Lung (tissue), 13 donors: Measurements from ENCODE around the gene NDUFS3. TPM values are rescaled to one million over a fixed set of nuclear protein-coding genes. Genes with fewer than 3 reads are reported as not detected.

Experiments used
- ATAC-seq: fragments of 200-7000 bp; cut with Tn5 transposase; one replicate; pipeline ENCODE4 v1.9.1; 2020; ENCODE audit warnings: moderate number of reproducible peaks; ENCODE audit not compliant: insufficient read depth, low FRiP score
- DNase-seq, 3 donors: peaks; one replicate each; pipeline ENCODE4 v3.0.0-alpha.2; 2013 to 2017
- H3K27ac ChIP-seq, 2 donors: one replicate each; pipeline ENCODE4 v1.5.1; 2013; ENCODE audit warnings: mild to moderate bottlenecking in 2 of 2, moderate library complexity in 2 of 2, control low read depth in 1 of 2, inconsistent platforms in 1 of 2, low read depth in 1 of 2, low read length in 1 of 2
- H3K27me3 ChIP-seq, 3 donors: one replicate each; pipeline ENCODE4 v1.5.1; 2013; ENCODE audit warnings: low read length in 2 of 3; ENCODE audit not compliant: control insufficient read depth in 3 of 3, insufficient read depth in 3 of 3
- H3K36me3 ChIP-seq, 4 donors: one replicate each; pipeline ENCODE4 v1.5.1; 2013; ENCODE audit warnings: low read length in 4 of 4, mild to moderate bottlenecking in 1 of 4, moderate library complexity in 1 of 4; ENCODE audit not compliant: control insufficient read depth in 4 of 4, insufficient read depth in 4 of 4
- H3K4me1 ChIP-seq, 5 donors: one replicate each; pipeline ENCODE4 v1.5.1; 2013; ENCODE audit warnings: low read length in 5 of 5, mild to moderate bottlenecking in 2 of 5, moderate library complexity in 1 of 5; ENCODE audit not compliant: control insufficient read depth in 5 of 5, insufficient read depth in 5 of 5
- H3K4me3 ChIP-seq: one replicate; pipeline ENCODE4 v1.5.1; 2013; ENCODE audit warnings: mild to moderate bottlenecking, control low read depth, moderate library complexity
- H3K9ac ChIP-seq, 2 donors: one replicate each; pipeline ENCODE4 v1.5.1; 2013; ENCODE audit warnings: low read length in 2 of 2, control low read depth in 1 of 2; ENCODE audit not compliant: insufficient read depth in 1 of 2
- H3K9me3 ChIP-seq, 4 donors: one replicate each; pipeline ENCODE4 v1.5.1; 2013; ENCODE audit warnings: low read length in 3 of 4, mild to moderate bottlenecking in 1 of 4, moderate library complexity in 1 of 4; ENCODE audit not compliant: control insufficient read depth in 4 of 4, insufficient read depth in 3 of 4
- WGBS, 2 donors: extraction: QIAGEN DNeasy Blood & Tissue Kit; methylation state at CpG; one replicate each; pipeline ENCODE4 v1.1.7; 2013; 5-methylcytosine and 5-hydroxymethylcytosine counted together
- polyA plus RNA-seq, 2 donors: library from polyadenylated mRNA; stranded (reverse); fragments of 200-250 nt; gene quantifications; one replicate each; pipeline ENCODE4 v1.2.1, GENCODE V29; 2013
- small RNA-seq: library from RNA; depleted of rRNA; stranded (forward); fragments of <200 nt; gene quantifications from one replicate; pipeline ENCODE3, GENCODE V24; 2014; ENCODE audit warnings: low replicate concordance
- total RNA-seq, 2 donors: library from RNA; depleted of rRNA in 1 of 2; stranded (reverse); fragments of >200 nt in 1 of 2; gene quantifications; one replicate each; pipeline ENCODE4 v1.2.1, GENCODE V29; 2014 to 2021
- TF ChIP-seq, protein P1 (sequence below): IDR thresholded peaks from 2 replicates; pipeline ENCODE4 v1.5.1; 2012; ENCODE audit warnings: mild to moderate bottlenecking; ENCODE audit errors: control extremely low read depth, extremely low read depth
- donor health status: control.
- donor health status: control.
- donor health status: Bipolar disorder and iron deficiency.
- donor health status: healthy.
- donor health status: DM: yes; HTN: yes; CAD: no.

NDUFS3 gene
- total and polyA plus RNA-seq, 4 donors = 32.2 to 168 (median 90.0) TPM

DNA sequence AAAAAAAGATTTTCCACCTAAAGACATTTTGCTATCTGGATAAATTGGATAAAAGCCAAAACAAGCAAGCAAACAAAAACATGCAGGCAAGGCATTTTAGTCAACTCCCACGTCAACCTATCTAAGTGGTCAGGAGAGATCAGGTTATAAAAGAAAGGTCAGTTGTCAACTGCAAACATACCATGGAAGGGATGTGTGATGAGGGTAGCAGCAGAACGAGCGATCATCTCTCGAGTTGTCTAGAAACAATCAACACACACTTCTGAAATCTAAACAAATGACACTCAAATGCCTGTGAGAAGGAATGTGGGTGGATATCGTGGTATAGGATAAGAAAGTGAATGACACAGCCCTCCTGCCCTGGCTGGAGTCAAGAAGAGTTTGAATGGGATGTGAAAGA is 52.6 kb downstream of the NDUFS3 start:
- no peak overlapping the region for H3K4me3 ChIP-seq
- no peaks in the 10 kb centered on the region for H3K4me1 ChIP-seq
- H3K9me3 ChIP-seq = no peaks in the 10 kb centered on the region
- TF ChIP-seq, protein P1, sequence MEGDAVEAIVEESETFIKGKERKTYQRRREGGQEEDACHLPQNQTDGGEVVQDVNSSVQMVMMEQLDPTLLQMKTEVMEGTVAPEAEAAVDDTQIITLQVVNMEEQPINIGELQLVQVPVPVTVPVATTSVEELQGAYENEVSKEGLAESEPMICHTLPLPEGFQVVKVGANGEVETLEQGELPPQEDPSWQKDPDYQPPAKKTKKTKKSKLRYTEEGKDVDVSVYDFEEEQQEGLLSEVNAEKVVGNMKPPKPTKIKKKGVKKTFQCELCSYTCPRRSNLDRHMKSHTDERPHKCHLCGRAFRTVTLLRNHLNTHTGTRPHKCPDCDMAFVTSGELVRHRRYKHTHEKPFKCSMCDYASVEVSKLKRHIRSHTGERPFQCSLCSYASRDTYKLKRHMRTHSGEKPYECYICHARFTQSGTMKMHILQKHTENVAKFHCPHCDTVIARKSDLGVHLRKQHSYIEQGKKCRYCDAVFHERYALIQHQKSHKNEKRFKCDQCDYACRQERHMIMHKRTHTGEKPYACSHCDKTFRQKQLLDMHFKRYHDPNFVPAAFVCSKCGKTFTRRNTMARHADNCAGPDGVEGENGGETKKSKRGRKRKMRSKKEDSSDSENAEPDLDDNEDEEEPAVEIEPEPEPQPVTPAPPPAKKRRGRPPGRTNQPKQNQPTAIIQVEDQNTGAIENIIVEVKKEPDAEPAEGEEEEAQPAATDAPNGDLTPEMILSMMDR = no peak
- no peak for ATAC-seq
- peaks cover 16 to 48% (median 29%) of the 10 kb centered on the region in 4 donors for H3K36me3 ChIP-seq
- no peaks in the 10 kb centered on the region for H3K27me3 ChIP-seq
- no peak overlapping the region for H3K9ac ChIP-seq
- DNase-seq = no peak
- WGBS, 2 donors = 60 to 71% methylated on average over 5 of the region's 5 CpGs
- H3K27ac ChIP-seq = no peak overlapping the region

Small RNA genes lying within 50 kb of the gene (small RNA-seq; reads per million reads assigned to genes)
- not detected for gene RN7SL652P
- gene RNU5E-10P = 0.06 reads per million

Other genes starting within 250 kb of the NDUFS3 start
- gene MYBPC3, start 226.4 kb upstream of the NDUFS3 start, total RNA-seq = 1 to 10 TPM; 1.0 to 1.1 TPM
- gene MYBPC3, start 226.4 kb upstream of the NDUFS3 start, polyA plus RNA-seq = 1 to 10 TPM in 1 of 2 donors, under 1 TPM in 1; 0.89 to 3.4 TPM
- 100 to 1,000 TPM in 1 of 2 donors, 10 to 100 TPM in 1; 27.6 to 188 TPM for gene SPI1, start 200.5 kb upstream of the NDUFS3 start, total RNA-seq
- gene SPI1, start 200.5 kb upstream of the NDUFS3 start, polyA plus RNA-seq = 100 to 1,000 TPM; 123 to 344 TPM
- 10 to 100 TPM; 31.8 to 83.8 TPM for gene SLC39A13, start 170.5 kb upstream of the NDUFS3 start, total RNA-seq
- gene SLC39A13, start 170.5 kb upstream of the NDUFS3 start, polyA plus RNA-seq = 10 to 100 TPM; 67.5 to 82.2 TPM
- gene PSMC3, start 152.6 kb upstream of the NDUFS3 start, total RNA-seq = 100 to 1,000 TPM in 1 of 2 donors, 10 to 100 TPM in 1; 61.6 to 137 TPM
- 100 to 1,000 TPM; 145 to 192 TPM for gene PSMC3, start 152.6 kb upstream of the NDUFS3 start, polyA plus RNA-seq
- 1 to 10 TPM in 1 of 2 donors, not detected in 1; 1.5 TPM for gene RAPSN, start 129.9 kb upstream of the NDUFS3 start, total RNA-seq
- under 1 TPM; 0.38 to 0.49 TPM for gene RAPSN, start 129.9 kb upstream of the NDUFS3 start, polyA plus RNA-seq
- gene CELF1, start 25.9 kb upstream of the NDUFS3 start, total RNA-seq = 100 to 1,000 TPM in 1 of 2 donors, 10 to 100 TPM in 1; 92.4 to 184 TPM
- gene CELF1, start 25.9 kb upstream of the NDUFS3 start, polyA plus RNA-seq = 10 to 100 TPM; 32.2 to 35.2 TPM
- 10 to 100 TPM; 45.1 to 66.9 TPM for gene PTPMT1, start 13.5 kb upstream of the NDUFS3 start, total RNA-seq
- 10 to 100 TPM; 70.0 to 91.6 TPM for gene PTPMT1, start 13.5 kb upstream of the NDUFS3 start, polyA plus RNA-seq
- gene KBTBD4, start 104 bp upstream of the NDUFS3 start, total RNA-seq = 10 to 100 TPM; 15.0 to 17.1 TPM
- 10 to 100 TPM in 1 of 2 donors, 1 to 10 TPM in 1; 5.8 to 16.9 TPM for gene KBTBD4, start 104 bp upstream of the NDUFS3 start, polyA plus RNA-seq
- gene FAM180B, start 7.6 kb downstream of the NDUFS3 start, total RNA-seq = under 1 TPM in 1 of 2 donors, not detected in 1; 0.34 TPM
- under 1 TPM; 0.05 to 0.10 TPM for gene FAM180B, start 7.6 kb downstream of the NDUFS3 start, polyA plus RNA-seq
- gene C1QTNF4, start 15.3 kb downstream of the NDUFS3 start, total RNA-seq = 1 to 10 TPM in 1 of 2 donors, under 1 TPM in 1; 0.40 to 1.8 TPM
- gene C1QTNF4, start 15.3 kb downstream of the NDUFS3 start, polyA plus RNA-seq = 1 to 10 TPM; 1.1 to 1.2 TPM
- 10 to 100 TPM; 33.0 to 76.2 TPM for gene MTCH2, start 63.5 kb downstream of the NDUFS3 start, total RNA-seq
- gene MTCH2, start 63.5 kb downstream of the NDUFS3 start, polyA plus RNA-seq = 10 to 100 TPM; 45.4 to 74.3 TPM
- gene AGBL2, start 136.3 kb downstream of the NDUFS3 start, total RNA-seq = 10 to 100 TPM; 11.0 to 12.5 TPM
- 1 to 10 TPM; 3.1 to 3.2 TPM for gene AGBL2, start 136.3 kb downstream of the NDUFS3 start, polyA plus RNA-seq
- 100 to 1,000 TPM in 1 of 2 donors, 10 to 100 TPM in 1; 74.6 to 172 TPM for gene FNBP4, start 188.3 kb downstream of the NDUFS3 start, total RNA-seq
- 10 to 100 TPM; 37.3 to 44.4 TPM for gene FNBP4, start 188.3 kb downstream of the NDUFS3 start, polyA plus RNA-seq